ENCODE results near the gene SCARB1. TPM values are rescaled to one million over a fixed set of nuclear protein-coding genes. Genes with fewer than 3 reads are reported as not detected.
A peak's percentile ranks its signal among the peaks of the same experiment; 100 is the strongest.

The SCARB1 gene
- total RNA-seq, 1 experiment from 2014 or later = 107 TPM

DNA sequence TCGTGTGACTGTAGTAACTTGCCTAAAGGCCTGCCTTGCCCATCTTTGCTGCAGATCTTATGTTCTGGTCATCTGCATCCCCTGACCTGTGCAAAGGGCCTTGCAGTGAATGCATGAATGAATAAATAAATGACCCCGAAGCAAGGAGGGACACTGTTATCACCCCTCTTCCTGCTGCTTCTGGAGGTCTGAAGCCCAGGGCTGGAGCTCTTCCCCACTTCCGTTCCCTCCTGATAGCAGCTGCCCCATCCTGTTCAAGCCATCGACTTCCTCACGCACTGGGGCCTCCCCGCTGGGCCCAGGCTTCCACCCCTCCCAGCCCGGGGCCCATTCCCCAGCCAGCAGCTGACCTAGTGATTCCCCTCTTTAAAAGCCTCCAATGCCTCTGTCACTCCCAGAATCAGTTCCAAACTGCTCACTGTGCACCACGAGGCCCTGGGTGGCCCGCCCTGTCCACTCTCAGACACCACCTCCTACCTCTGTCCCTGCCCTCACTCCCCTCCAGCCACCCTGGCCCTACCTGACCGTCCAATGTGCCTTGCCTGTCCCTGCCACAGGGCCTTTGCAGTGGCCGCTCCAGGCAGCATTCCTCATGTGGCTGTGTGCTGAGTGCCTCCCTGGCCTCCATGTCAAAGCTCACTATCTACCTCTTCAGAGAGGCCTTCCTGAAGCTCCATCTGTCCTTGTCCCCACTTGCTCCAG, 78.6 kb downstream of the SCARB1 start:
- DNase-seq (ENCODE audit: low spot score) = no peak
- in situ Hi-C loops (cut with HindIII; ENCODE audit: low sequenced_read_pairs) = no loop called here

DNA sequence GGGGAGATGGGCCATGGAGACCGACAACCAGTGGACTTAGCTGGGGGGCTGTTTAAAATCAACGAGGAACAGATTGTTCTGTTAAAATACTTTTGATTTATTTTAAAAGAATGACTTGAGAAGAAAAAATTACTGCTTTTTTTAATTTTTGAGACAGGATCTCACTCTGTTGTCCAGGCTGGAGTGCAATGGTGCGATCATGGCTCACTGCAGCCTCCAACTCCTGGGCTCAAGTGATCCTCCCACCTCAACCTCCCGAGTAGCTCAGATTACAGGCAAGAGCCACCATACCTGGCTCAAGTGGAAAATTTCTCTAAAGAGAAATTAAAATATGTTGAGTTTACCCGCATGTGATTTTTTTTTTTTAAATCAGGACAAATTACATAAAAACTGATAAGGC, 80.6 kb downstream of the SCARB1 start:
- in situ Hi-C loops (cut with HindIII; ENCODE audit: low sequenced_read_pairs) = no loop called here
- no peak for DNase-seq (ENCODE audit: low spot score)

DNA sequence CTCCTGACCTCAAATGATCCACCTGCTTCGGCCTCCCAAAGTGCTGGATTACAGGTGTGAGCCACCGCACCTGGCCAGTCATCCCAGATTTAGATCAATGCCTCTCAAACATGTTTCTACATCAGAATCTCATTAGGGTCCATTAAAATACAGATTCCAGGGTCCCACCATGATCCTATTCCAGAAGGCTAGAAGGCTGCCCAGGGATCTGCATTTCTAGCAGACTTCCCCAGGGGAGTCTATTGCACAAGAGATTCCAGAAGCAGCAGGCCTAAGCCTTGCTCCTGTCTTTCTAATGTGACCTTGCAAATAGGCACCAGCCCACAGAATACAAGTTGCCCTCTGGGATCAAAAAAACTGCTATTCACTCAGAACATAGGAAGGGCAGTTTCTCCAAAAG, 81.5 kb downstream of the SCARB1 start:
- in situ Hi-C loops (cut with HindIII; ENCODE audit: low sequenced_read_pairs) = no loop called here
- no peak for DNase-seq (ENCODE audit: low spot score)

DNA sequence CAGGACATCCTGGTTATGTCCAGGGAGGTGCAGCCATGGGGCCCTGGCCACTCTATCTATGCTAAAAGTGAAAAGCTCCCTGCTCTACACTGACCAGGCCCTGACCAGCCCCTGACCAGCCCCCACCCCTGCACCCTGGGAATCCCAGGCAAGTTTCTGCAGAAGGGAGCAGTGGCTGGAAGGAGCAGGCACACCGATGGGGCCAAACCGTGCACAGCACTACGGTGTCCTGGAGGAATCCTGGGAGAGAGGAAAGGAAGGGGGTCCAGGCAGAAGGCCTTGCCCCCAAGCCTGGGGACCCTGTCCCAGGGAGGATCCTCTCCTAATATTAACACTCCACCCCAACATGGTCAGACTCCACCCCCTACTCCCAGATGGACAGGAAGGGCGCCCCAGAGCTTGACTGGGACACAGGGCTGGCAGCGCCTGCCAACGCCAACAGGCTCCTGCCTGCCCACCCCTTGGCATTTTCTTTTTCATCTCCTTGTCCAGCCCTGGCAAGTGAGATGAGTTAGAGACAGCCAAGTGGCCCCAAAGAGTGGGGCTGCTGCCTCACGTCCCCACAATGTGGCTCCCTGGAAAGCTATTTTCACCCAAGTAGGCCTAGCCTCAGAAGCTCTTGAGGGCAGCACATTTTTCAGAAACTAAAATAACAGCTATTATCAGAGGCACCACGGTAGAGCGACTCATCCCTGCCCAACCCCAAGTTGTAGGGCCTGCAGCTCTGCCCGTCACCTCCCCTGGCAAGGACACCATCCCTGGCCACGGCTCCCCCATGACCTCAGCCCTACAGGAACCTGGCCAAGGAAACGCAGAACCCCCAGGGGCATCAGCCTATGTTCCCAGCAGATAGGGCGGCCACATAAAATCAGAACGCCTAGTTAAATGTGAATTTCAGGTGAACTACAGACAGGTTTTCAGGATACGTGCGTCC, 82.6 kb downstream of the SCARB1 start:
- DNase-seq (ENCODE audit: low spot score) = peak; percentile 75
- in situ Hi-C loops (cut with HindIII; ENCODE audit: low sequenced_read_pairs) = no loop called here

DNA sequence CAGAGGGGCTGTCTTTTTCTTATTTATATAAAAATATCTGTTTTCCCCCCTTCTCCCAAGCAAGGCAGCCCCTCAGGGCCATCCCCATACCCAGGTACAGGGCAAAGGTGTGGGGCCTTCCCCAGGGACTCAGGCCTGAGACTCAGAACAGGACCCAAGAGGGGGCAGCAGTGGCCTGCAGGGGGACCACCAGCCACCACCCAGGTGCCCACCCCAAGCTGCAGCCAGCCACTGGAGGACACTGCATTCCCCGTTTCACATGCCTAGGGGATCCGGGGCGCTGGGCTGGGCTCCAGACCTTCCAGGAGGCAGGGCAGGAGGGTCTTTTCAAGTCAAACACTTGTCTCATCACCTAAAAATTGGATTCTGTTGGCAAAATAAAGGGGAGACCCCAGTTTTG, 83.3 kb downstream of the SCARB1 start:
- DNase-seq (ENCODE audit: low spot score) = no peak
- in situ Hi-C loops (cut with HindIII; ENCODE audit: low sequenced_read_pairs) = no loop called here

DNA sequence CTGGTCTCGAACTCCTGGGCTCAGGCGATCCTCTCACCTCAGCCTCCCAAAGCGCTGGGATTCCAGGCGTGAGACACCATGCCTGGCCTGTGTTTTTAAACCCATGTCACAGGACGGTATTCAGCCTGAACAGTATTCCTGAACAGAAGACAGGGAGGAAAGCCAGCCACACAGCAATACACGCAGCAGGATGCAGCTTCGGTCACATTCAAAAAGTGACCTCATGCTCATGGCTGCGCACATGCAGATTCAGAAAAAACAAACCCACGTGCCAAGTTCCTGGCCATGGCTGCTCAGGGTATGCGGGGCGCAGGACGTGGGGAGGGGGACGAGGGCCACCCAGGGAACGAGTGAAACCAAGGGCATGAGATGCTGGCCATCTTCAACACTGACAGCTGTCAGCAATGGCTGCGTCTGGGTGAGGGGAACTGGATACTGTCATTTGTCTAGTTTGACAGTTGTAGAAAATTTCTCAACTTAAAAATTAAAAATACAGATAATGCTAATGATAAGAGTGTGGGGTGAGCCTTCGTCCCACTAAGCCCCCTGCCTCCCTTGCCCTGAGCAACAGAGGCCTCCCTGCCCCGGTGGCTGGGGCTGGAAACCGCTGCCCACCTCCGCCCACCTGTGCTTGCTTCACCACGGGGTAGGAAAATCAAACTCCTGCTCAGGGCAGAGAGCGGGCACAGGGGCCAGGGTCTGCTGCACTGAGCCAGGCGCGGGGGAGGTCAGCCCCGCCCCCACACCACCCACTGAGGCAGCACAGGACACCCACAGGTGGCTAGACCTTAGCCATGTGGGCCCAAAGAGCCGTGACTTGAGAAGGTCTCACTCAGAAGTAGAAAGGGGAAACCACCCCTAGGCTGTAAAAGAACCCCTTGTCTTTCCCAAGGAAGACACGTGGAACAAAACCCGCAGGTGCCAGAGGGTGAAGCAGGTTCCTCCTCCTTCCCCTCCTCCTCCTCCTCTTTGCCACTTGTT, 84.2 kb downstream of the SCARB1 start:
- in situ Hi-C loops (cut with HindIII; ENCODE audit: low sequenced_read_pairs) = no loop called here

DNA sequence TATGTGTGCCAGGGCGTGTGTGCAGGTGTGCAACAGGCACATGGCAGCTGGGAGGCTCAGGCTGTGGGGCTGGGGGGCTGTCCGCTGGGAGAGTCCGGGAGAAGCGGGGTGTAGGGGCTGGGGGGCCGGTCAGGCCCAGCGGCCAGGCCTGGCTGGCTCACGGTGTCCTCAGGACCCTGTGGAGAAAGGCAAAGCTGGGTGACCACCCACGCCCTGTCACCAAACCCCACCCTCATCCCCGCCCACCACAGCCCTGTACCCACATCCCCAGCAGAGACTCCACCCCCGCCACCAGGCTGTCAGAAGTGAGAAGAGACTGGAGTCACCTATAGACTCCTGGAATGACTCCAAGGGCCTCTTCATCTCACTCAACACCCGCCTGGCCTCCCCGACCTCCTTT, 85.3 kb downstream of the SCARB1 start:
- in situ Hi-C loops (cut with HindIII; ENCODE audit: low sequenced_read_pairs) = no loop called here
- no peak for DNase-seq (ENCODE audit: low spot score)

More for the DNA sequence above, 84.2 kb downstream of the SCARB1 start:
- DNase-seq (ENCODE audit: low spot score) = peak; percentile 89

DNA sequence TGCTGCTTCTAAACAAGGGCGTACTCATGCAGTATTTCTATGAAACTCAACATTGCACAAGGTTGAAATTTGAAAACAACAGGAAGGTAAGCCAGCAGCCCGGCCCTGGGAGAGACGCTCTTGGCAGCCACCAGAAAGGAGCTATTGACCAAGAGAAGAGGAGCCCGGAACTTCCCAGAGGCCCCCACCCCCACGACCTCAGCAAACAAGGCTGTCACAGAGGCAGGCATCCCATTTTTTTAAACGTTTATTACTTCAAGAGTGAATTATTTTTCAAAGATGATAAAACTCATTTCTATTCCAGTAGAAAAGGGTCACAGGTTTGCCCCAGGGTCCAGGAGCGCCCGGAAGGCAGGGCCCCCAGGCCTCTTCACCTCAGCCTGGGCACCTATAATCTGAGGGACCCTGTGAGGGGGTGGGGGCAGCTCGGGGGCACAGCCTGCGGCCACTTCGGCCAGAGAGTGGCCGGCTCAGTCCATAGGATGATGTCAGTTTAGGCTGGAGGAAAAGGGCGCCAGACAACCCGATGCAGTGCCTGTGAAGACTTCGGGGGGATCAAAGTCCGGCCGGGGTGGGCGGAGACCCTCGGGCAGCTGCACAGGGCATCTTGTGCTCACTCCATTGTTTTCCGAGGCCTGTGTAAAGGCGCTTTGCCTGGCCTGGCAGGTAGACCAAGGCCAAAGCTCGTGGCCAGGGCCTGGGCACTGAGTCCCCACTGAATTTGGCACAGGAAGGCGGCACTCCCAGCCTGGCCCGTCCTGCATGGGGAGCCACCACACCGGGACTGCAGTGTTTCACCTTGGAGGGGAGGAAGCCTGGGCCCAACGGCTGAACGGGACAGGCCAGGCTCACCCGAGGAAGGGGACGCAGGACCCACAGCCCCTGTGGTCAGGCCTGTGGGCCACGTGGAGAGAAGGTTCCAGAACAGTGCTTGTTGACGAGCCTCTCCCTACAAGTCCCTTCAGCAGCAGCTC, 86.0 kb downstream of the SCARB1 start:
- in situ Hi-C loops (cut with HindIII; ENCODE audit: low sequenced_read_pairs) = no loop called here
- DNase-seq (ENCODE audit: low spot score) = no peak

DNA sequence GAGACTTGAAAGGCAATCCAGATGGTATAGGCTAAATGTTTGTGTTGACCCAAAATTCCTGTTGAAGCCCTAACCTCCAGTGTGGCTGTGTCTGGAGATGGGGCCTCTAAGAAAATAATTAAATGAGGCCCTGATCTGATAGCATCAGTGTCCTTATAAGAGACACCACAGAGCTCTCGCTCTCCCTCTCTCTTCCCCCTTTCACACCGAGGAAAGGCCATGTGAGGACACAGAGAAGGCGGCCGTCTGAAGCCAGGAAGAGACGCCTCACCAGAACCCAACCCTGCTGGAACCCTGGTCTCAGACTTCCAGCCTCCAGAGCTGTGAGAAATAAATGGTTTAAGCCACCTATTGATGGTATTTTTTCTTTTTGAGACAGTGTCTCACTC, 87.5 kb downstream of the SCARB1 start:
- in situ Hi-C loops (cut with HindIII; ENCODE audit: low sequenced_read_pairs) = no loop called here
- DNase-seq (ENCODE audit: low spot score) = no peak

DNA sequence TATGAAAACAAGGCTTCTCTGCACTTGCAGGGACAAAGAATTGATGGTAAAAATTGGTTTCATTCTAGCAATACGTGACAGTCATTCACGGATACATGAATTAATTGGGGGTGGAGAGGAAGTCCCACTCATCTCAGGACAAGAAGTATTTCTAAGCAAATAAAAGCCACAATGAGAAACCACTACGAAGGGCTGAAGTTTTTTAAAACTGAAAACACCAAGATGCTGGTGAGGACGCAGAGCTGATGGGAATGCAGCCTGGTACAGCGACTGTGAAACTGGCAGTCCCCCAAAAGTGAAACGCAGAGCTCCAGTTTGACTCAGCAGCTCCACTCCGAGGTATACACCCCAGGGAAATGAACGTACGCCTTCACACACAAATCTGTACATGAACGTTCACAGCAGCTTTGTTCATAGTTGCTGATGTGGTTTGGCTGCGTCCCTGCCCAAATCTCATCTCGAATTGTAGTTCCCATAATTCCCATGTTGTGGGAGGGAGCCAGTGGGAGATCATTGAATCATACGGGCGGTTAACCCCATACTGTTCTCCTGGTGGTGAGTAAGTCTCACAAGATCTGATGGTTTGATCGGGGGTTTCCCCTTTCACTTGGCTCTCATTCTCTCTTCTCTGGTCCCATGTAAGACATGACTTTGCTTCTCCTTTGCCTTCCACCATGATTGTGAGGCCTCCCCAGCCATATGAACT, 89.0 kb downstream of the SCARB1 start:
- in situ Hi-C loops (cut with HindIII; ENCODE audit: low sequenced_read_pairs) = no loop called here
- DNase-seq (ENCODE audit: low spot score) = peak; percentile 76

DNA sequence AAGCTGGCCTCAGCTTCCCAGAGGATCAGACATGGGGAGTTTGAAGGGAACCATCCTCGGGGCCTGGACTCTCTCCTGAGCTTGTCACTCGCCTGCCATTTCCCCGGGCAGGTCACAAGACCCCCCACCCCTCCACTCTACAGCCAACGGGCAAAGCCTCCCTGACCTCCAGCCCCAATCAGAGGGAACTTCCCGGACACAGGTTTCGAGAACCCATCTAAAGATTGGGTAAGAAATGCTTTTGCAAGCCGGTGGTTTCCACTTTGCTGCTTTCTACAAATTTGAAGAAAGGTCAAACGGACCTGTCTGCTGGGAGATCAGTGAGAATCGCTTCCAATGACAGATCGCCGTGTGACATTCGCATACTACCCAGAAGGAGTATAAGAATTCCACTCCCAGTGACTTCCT, 89.6 kb downstream of the SCARB1 start:
- in situ Hi-C loops (cut with HindIII; ENCODE audit: low sequenced_read_pairs) = no loop called here

DNA sequence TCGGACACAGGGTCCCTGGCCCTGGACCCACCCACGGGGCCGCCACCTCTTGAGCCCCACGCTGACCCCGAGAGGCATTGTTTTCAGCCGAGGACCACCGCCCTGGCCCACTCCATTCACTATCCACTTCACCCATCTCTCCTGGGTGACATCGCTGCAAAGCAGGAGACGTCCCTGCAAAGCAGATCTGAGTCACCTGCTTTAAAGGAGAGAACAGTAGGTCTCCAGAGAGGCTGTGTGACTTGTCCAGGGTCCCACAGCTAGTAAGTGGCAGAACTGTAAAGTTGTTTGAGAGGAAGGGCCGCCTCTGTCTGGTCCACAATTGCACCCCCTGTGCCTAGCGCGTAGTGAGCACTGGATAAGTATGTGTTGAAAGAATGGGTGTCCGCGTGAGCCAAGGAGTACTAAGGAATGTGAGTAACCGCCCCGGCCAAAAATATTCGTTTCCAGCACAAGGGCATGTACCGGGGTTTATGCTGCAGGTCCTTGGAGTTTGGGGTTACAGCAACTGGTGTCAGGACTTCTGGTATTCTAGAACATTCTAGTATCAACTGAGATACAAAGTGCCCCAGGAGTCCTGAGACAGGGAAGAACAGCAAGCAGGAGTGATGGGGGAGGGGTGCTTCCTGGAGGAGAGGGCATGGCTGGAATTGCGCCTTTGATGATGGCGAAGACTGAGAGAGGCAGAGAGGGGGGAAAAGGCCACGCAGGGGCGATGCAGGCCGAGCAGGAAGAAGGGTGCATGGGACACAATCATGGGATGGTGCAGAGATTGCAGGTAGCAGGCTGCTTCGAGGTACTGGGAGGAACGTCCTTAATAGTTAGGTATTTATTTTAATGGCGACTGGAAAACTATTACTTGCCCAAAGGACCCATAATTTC, 91.1 kb downstream of the SCARB1 start:
- no peak for DNase-seq (ENCODE audit: low spot score)

More for the DNA sequence above, 89.6 kb downstream of the SCARB1 start:
- DNase-seq (ENCODE audit: low spot score) = no peak

DNA sequence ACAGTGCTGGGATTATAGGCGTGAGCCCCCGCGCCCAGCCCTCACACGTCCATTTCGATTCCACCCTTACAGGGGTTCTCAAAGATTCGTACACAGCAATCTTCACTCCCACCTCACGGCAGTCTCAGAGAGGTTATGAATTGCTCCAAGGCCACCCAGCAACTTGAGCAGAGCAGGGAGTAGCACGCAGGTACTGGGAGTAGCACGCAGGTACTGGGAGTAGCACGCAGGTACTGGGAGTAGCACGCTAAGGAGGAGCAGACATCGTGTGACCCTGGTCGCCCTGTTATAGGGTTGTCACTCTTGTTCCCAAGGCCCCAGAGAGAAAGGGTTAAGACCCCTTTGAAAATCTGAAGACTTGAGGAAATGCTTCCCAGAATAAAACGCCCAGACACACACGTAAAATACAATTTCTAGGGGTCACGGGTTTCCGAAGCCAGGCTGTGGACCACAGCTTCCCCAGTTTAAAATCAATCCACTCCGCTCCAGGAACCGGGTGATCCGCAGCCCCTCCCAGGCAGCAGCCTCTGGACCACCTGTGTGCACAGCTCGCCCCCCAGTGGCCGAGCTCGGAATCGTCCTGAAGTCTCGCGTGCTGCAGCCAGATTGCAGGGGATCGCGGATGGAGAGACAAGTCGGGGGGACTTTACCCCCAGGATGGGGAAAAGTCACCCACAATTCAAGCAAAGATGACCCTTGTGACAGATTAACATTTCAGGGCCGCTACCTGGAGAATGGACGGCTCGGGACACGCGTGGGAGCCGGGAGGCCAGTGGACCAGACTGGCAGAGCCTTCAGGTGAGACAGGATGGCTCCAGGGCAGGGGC, 92.0 kb downstream of the SCARB1 start:
- in situ Hi-C loops (cut with HindIII; ENCODE audit: low sequenced_read_pairs) = no loop called here
- DNase-seq (ENCODE audit: low spot score) = peak; percentile 85

More for the DNA sequence above, 91.1 kb downstream of the SCARB1 start:
- in situ Hi-C loops (cut with HindIII; ENCODE audit: low sequenced_read_pairs) = no loop called here

DNA sequence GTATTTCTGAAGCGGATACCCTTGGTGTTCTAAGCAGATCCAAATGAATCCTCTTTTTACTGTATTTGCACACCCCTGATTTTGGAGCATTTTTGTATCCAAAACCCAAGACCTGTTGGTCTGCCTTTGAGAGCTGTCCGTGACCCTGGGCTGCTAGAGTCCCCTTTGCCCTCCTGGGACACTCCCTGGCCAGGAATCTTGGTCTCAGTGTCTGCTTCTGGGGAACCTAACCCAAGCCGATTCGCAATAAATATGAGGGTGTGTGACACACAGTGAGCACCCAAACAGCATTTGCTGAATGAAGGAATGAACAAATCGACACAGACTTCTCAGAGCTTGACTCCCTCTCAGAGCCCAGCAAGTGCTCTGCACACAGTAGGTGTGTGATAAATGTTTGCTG, 92.9 kb downstream of the SCARB1 start:
- DNase-seq (ENCODE audit: low spot score) = no peak
- in situ Hi-C loops (cut with HindIII; ENCODE audit: low sequenced_read_pairs) = no loop called here

DNA sequence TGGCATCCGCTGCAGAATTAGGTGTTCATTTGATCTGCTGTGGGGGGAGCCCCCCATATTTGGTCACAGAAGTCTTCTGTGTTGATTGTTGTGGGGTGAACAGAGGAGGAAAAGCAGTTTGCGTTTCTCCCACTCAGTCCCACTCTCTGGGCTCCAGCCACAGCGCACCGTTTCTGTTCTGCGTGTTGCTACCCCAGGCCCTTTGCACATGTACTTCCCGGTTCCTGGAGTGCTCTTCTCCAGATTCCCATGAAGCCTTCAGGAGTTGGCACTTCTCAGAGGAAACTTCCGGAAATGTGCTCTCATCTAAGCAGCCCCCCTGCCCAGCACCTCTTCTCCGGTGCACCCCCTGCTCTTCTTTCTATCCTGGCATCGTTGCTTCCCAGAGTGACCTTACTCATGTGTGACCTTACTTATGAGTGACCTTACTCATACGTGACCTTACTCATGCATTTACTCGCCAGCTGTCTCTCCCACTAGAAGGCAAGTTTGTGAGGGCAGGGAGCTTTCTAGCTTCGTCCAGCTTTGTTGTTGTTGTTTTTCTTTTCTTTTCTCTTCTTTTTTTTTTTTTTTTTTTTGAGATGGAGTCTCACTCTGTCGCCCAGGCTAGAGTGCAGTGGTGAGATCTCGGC, 93.7 kb downstream of the SCARB1 start:
- DNase-seq (ENCODE audit: low spot score) = no peak
- in situ Hi-C loops (cut with HindIII; ENCODE audit: low sequenced_read_pairs) = no loop called here

DNA sequence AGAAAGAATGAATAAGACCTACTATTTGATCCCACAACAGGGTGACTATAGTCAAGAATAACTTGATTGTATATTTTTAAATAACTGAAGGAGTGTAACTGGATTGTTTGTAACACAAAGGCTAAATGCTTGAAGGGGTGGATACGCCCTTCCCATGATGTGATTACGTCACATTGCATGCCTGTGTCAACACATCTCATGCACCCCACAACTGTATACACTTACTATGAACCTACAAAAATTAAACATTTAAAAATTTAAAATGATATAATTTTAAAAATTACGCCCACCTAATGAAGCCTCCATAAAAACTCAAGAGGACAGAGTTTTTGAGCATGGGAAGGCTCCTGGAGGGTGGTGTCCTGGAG, 94.5 kb downstream of the SCARB1 start:
- in situ Hi-C loops (cut with HindIII; ENCODE audit: low sequenced_read_pairs) = no loop called here
- DNase-seq (ENCODE audit: low spot score) = no peak
